Measurements from ENCODE around the gene POMC.

DNA sequence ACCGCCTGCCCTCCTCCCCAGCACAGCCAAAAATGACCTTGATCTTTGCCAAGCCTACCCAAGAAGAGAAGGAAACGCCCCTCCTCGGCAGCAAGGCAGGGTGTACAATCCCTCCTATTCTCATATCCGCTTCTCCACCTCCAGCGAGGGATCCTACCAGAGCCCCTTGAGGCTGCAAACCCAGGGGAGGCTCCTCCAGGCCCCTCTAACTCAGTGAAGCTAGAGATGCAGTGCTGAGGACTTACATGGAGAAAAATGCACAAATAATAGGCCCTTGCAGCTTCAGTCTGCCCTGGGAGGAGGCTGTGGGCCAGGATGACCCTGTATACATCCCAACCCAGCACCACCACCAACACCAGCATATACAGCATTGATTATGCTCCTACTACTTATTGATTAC is 46.9 kb upstream of the POMC start:
- TF ChIP-seq, protein P1, sequence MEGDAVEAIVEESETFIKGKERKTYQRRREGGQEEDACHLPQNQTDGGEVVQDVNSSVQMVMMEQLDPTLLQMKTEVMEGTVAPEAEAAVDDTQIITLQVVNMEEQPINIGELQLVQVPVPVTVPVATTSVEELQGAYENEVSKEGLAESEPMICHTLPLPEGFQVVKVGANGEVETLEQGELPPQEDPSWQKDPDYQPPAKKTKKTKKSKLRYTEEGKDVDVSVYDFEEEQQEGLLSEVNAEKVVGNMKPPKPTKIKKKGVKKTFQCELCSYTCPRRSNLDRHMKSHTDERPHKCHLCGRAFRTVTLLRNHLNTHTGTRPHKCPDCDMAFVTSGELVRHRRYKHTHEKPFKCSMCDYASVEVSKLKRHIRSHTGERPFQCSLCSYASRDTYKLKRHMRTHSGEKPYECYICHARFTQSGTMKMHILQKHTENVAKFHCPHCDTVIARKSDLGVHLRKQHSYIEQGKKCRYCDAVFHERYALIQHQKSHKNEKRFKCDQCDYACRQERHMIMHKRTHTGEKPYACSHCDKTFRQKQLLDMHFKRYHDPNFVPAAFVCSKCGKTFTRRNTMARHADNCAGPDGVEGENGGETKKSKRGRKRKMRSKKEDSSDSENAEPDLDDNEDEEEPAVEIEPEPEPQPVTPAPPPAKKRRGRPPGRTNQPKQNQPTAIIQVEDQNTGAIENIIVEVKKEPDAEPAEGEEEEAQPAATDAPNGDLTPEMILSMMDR (IDR thresholded peaks at IDR 0.05): no peak
- TF ChIP-seq POLR2A (IDR thresholded peaks at IDR 0.05): no peak
